HEK293 (cell line): ENCODE measurements around the gene COX6A1.

Experiments used
- HOXA7 ChIP-seq: sonication (generic); formaldehyde crosslinking; IDR thresholded peaks from 2 replicates; pipeline ENCODE4 v1.8.1; 2022; ENCODE audit warnings: missing genetic modification reagents, borderline replicate concordance
- MZF1 ChIP-seq: fragments of 450-650 bp; formaldehyde crosslinking; IDR thresholded peaks from 2 replicates; pipeline ENCODE4 v1.5.1; 2017; ENCODE audit warnings: missing biosample characterization, missing genetic modification characterization, borderline replicate concordance
- SALL2 ChIP-seq: fragments of 450-650 bp; formaldehyde crosslinking; IDR thresholded peaks from 2 replicates; pipeline ENCODE4 v1.5.0; 2017; ENCODE audit warnings: missing biosample characterization, mild to moderate bottlenecking, missing genetic modification characterization, borderline replicate concordance
- SCRT1 ChIP-seq: fragments of 450-650 bp; formaldehyde crosslinking; IDR thresholded peaks from 2 replicates; pipeline ENCODE4 v1.5.1; 2016; ENCODE audit warnings: missing biosample characterization, missing genetic modification characterization, borderline replicate concordance
- SP3 ChIP-seq: fragments of 450-650 bp; formaldehyde crosslinking; IDR thresholded peaks from 2 replicates; pipeline ENCODE4 v1.5.1; 2016; ENCODE audit warnings: missing biosample characterization, missing genetic modification characterization
- YY1 ChIP-seq: fragments of 450-650 bp; formaldehyde crosslinking; IDR thresholded peaks from 2 replicates; pipeline ENCODE4 v1.5.1; 2018; ENCODE audit warnings: missing biosample characterization, missing genetic modification characterization
- ZFP69B ChIP-seq: fragments of 450-650 bp; formaldehyde crosslinking; IDR thresholded peaks from 2 replicates; pipeline ENCODE4 v1.5.1; 2016; ENCODE audit warnings: missing biosample characterization, missing genetic modification characterization
- ZIC2 ChIP-seq: fragments of 450-650 bp; formaldehyde crosslinking; IDR thresholded peaks from 2 replicates; pipeline ENCODE4 v1.5.1; 2016; ENCODE audit warnings: missing biosample characterization, missing genetic modification characterization
- ZNF112 ChIP-seq: fragments of 450-650 bp; formaldehyde crosslinking; IDR thresholded peaks from 2 replicates; pipeline ENCODE4 v1.5.0; 2017; ENCODE audit warnings: missing biosample characterization, missing genetic modification characterization
- ZNF174 ChIP-seq: fragments of 450-650 bp; formaldehyde crosslinking; IDR thresholded peaks from 2 replicates; pipeline ENCODE4 v1.5.0; 2017; ENCODE audit warnings: missing biosample characterization, mild to moderate bottlenecking, missing genetic modification characterization
- ZNF335 ChIP-seq: fragments of 450-650 bp; formaldehyde crosslinking; conservative IDR thresholded peaks from 2 replicates; pipeline ENCODE4 v1.5.1; 2016; ENCODE audit warnings: missing biosample characterization, missing genetic modification characterization
- ZNF341 ChIP-seq: fragments of 450-650 bp; formaldehyde crosslinking; IDR thresholded peaks from 2 replicates; pipeline ENCODE4; 2016; ENCODE audit warnings: low read depth, missing biosample characterization, missing genetic modification characterization
- ZNF366 ChIP-seq: fragments of 450-650 bp; formaldehyde crosslinking; conservative IDR thresholded peaks from 2 replicates; pipeline ENCODE4 v1.5.1; 2016; ENCODE audit warnings: missing biosample characterization, missing genetic modification characterization
- ZNF433 ChIP-seq: fragments of 450-650 bp; formaldehyde crosslinking; IDR thresholded peaks from 2 replicates; pipeline ENCODE4 v1.5.1; 2016; ENCODE audit warnings: missing biosample characterization, missing genetic modification characterization, low read depth
- ZNF473 ChIP-seq: fragments of 450-650 bp; formaldehyde crosslinking; IDR thresholded peaks from 2 replicates; pipeline ENCODE4 v1.5.1; 2017; ENCODE audit warnings: missing biosample characterization, missing genetic modification characterization
- ZNF514 ChIP-seq: fragments of 450-650 bp; formaldehyde crosslinking; IDR thresholded peaks from 2 replicates; pipeline ENCODE4 v1.5.1; 2016; ENCODE audit warnings: missing biosample characterization, missing genetic modification characterization
- ZNF585B ChIP-seq: fragments of 450-650 bp; formaldehyde crosslinking; IDR thresholded peaks from 2 replicates; pipeline ENCODE4 v1.5.1; 2016; ENCODE audit warnings: missing biosample characterization, missing genetic modification characterization
- ZNF623 ChIP-seq: fragments of 450-650 bp; formaldehyde crosslinking; IDR thresholded peaks from 2 replicates; pipeline ENCODE4 v1.5.1; 2016; ENCODE audit warnings: missing biosample characterization, missing genetic modification characterization
- ZNF626 ChIP-seq: fragments of 450-650 bp; sonication (Bioruptor Pico); formaldehyde crosslinking; IDR thresholded peaks from 2 replicates; pipeline ENCODE4 v1.5.1; 2018; ENCODE audit warnings: missing biosample characterization, missing genetic modification characterization, inconsistent platforms
- ZNF670 ChIP-seq: fragments of 450-650 bp; formaldehyde crosslinking; IDR thresholded peaks from 2 replicates; pipeline ENCODE4 v1.5.1; 2016; ENCODE audit warnings: missing biosample characterization, missing genetic modification characterization, low read depth
- ZNF785 ChIP-seq: fragments of 450-650 bp; formaldehyde crosslinking; IDR thresholded peaks from 2 replicates; pipeline ENCODE4 v1.5.1; 2016; ENCODE audit warnings: missing biosample characterization, missing genetic modification characterization
- ZNF792 ChIP-seq: fragments of 450-650 bp; formaldehyde crosslinking; IDR thresholded peaks from 2 replicates; pipeline ENCODE4 v1.5.1; 2016; ENCODE audit warnings: missing biosample characterization, missing genetic modification characterization
- ZNF830 ChIP-seq: fragments of 450-650 bp; IDR thresholded peaks from 2 replicates; pipeline ENCODE4 v1.5.0; 2018; ENCODE audit warnings: missing biosample characterization, missing genetic modification characterization, low read depth, mild to moderate bottlenecking, moderate library complexity
- ZNF837 ChIP-seq: fragments of 450-650 bp; formaldehyde crosslinking; IDR thresholded peaks from 2 replicates; pipeline ENCODE4 v1.5.1; 2016; ENCODE audit warnings: missing biosample characterization, missing genetic modification characterization
- TF ChIP-seq, protein P1 (sequence below): fragments of 450-650 bp; formaldehyde crosslinking; IDR thresholded peaks from 2 replicates; pipeline ENCODE4 v1.5.1; 2016; ENCODE audit warnings: missing biosample characterization, missing genetic modification characterization
- TF ChIP-seq, protein P2 (sequence below): sonication (generic); formaldehyde crosslinking; IDR thresholded peaks from 2 replicates; pipeline ENCODE4 v1.8.1; 2022; ENCODE audit warnings: mild to moderate bottlenecking, moderate library complexity, missing genetic modification reagents
- TF ChIP-seq, protein P3 (sequence below): fragments of 450-650 bp; formaldehyde crosslinking; IDR thresholded peaks from 2 replicates; pipeline ENCODE4 v1.5.1; 2017; ENCODE audit warnings: missing biosample characterization, missing genetic modification characterization
- TF ChIP-seq, protein P4 (sequence below): fragments of 450-650 bp; formaldehyde crosslinking; IDR thresholded peaks from 2 replicates; pipeline ENCODE4 v1.5.1; 2016; ENCODE audit warnings: missing biosample characterization, missing genetic modification characterization
- TF ChIP-seq, protein P5 (sequence below): fragments of 450-650 bp; formaldehyde crosslinking; IDR thresholded peaks from 2 replicates; pipeline ENCODE4 v1.5.1; 2016; ENCODE audit warnings: missing biosample characterization, missing genetic modification characterization
- TF ChIP-seq, protein P6 (sequence below): fragments of 450-650 bp; formaldehyde crosslinking; optimal IDR thresholded peaks from 2 replicates; pipeline ENCODE3; 2016; ENCODE audit warnings: missing biosample characterization, mild to moderate bottlenecking, missing genetic modification characterization

Gene COX6A1

DNA sequence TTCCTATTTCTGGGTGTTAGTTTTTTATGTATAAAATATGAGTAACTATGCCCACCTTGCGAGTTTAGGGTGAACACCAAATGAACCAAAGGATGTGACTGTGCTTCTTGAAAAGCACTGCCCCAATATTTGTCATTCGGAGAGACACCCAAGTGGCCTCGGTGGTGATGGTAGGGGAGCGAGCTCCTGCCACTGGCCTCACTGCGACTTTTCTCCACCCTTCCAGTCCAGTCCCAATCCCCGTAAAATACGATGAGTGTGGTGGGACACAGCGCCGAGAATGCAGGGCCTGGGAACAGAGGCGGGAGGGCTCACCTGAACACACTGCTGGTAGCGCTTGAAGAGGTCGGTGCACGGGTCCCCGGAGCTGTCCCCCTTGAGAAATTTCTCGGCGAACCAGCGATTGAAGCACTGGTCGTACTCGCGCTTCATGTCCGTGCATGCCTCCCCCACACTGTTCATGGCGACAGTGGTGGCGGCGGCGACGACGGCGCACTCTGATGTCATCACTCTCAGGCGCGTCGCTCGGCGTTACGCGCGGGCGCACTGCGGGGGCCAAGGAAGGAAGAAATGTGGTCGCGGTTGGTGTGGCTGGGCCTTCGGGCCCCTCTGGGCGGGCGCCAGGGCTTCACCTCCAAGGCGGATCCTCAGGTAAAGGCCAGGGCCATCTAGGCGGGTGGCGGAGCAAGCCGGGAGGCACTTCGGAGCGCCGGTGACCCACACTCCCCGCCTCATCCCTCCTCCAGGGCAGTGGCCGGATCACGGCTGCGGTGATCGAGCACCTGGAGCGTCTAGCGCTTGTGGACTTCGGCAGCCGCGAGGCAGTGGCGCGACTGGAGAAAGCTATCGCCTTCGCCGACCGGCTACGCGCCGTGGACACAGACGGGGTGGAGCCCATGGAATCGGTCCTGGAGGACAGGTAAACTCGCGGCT lies 8.3 kb downstream of the COX6A1 start, which contains the start of the genes GATC and TRIAP1 (continued):
- no peak for TF ChIP-seq SCRT1
- no peak for TF ChIP-seq SALL2 (tag by site-specific recombination)
- peak; percentile 77 for TF ChIP-seq SP3 (tag by site-specific recombination)
- TF ChIP-seq ZNF626 (tag by site-specific recombination), result no peak
- no peak for TF ChIP-seq ZNF837 (tag by site-specific recombination)
- TF ChIP-seq ZIC2 (tag by site-specific recombination), result peak; percentile 93
- no peak for TF ChIP-seq ZNF341
- TF ChIP-seq HOXA7 (CRISPR knock-in tag), result no peak
- no peak for TF ChIP-seq ZNF473 (tag by site-specific recombination)
- no peak for TF ChIP-seq ZNF585B (tag by site-specific recombination)
- TF ChIP-seq, protein P1, sequence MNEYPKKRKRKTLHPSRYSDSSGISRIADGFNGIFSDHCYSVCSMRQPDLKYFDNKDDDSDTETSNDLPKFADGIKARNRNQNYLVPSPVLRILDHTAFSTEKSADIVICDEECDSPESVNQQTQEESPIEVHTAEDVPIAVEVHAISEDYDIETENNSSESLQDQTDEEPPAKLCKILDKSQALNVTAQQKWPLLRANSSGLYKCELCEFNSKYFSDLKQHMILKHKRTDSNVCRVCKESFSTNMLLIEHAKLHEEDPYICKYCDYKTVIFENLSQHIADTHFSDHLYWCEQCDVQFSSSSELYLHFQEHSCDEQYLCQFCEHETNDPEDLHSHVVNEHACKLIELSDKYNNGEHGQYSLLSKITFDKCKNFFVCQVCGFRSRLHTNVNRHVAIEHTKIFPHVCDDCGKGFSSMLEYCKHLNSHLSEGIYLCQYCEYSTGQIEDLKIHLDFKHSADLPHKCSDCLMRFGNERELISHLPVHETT (tag by site-specific recombination), result peak; percentile 97
- TF ChIP-seq, protein P2, sequence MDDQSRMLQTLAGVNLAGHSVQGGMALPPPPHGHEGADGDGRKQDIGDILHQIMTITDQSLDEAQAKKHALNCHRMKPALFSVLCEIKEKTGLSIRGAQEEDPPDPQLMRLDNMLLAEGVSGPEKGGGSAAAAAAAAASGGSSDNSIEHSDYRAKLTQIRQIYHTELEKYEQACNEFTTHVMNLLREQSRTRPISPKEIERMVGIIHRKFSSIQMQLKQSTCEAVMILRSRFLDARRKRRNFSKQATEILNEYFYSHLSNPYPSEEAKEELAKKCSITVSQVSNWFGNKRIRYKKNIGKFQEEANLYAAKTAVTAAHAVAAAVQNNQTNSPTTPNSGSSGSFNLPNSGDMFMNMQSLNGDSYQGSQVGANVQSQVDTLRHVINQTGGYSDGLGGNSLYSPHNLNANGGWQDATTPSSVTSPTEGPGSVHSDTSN (CRISPR knock-in tag), result peak; percentile 96
- no peak for TF ChIP-seq ZNF433 (tag by site-specific recombination)
- TF ChIP-seq ZNF366 (tag by site-specific recombination), result peak; percentile 73
- TF ChIP-seq ZNF830 (tag by site-specific recombination), result no peak
- peak; percentile 41; the same call in 1 of the 2 replicates for TF ChIP-seq ZNF792 (tag by site-specific recombination)
- TF ChIP-seq ZNF623, result no peak
- no peak for TF ChIP-seq ZNF670 (tag by site-specific recombination)
- no peak for TF ChIP-seq ZNF112 (tag by site-specific recombination)
- peak; percentile 84 for TF ChIP-seq ZNF335 (tag by site-specific recombination)
- TF ChIP-seq ZNF785 (tag by site-specific recombination), result no peak
- TF ChIP-seq, protein P3, sequence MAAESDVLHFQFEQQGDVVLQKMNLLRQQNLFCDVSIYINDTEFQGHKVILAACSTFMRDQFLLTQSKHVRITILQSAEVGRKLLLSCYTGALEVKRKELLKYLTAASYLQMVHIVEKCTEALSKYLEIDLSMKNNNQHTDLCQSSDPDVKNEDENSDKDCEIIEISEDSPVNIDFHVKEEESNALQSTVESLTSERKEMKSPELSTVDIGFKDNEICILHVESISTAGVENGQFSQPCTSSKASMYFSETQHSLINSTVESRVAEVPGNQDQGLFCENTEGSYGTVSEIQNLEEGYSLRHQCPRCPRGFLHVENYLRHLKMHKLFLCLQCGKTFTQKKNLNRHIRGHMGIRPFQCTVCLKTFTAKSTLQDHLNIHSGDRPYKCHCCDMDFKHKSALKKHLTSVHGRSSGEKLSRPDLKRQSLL, result peak; percentile 83; the same call in 1 of the 2 replicates
- TF ChIP-seq, protein P4, sequence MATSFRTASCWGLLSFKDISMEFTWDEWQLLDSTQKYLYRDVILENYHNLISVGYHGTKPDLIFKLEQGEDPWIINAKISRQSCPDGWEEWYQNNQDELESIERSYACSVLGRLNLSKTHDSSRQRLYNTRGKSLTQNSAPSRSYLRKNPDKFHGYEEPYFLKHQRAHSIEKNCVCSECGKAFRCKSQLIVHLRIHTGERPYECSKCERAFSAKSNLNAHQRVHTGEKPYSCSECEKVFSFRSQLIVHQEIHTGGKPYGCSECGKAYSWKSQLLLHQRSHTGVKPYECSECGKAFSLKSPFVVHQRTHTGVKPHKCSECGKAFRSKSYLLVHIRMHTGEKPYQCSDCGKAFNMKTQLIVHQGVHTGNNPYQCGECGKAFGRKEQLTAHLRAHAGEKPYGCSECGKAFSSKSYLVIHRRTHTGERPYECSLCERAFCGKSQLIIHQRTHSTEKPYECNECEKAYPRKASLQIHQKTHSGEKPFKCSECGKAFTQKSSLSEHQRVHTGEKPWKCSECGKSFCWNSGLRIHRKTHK (tag by site-specific recombination), result no peak
- TF ChIP-seq MZF1 (tag by site-specific recombination), result peak; percentile 58; the same call in 1 of the 2 replicates
- peak; percentile 66; the same call in 1 of the 2 replicates for TF ChIP-seq ZFP69B (tag by site-specific recombination)
- TF ChIP-seq ZNF514, result no peak
- peak; percentile 98 for TF ChIP-seq YY1 (tag by site-specific recombination)
- TF ChIP-seq, protein P5, sequence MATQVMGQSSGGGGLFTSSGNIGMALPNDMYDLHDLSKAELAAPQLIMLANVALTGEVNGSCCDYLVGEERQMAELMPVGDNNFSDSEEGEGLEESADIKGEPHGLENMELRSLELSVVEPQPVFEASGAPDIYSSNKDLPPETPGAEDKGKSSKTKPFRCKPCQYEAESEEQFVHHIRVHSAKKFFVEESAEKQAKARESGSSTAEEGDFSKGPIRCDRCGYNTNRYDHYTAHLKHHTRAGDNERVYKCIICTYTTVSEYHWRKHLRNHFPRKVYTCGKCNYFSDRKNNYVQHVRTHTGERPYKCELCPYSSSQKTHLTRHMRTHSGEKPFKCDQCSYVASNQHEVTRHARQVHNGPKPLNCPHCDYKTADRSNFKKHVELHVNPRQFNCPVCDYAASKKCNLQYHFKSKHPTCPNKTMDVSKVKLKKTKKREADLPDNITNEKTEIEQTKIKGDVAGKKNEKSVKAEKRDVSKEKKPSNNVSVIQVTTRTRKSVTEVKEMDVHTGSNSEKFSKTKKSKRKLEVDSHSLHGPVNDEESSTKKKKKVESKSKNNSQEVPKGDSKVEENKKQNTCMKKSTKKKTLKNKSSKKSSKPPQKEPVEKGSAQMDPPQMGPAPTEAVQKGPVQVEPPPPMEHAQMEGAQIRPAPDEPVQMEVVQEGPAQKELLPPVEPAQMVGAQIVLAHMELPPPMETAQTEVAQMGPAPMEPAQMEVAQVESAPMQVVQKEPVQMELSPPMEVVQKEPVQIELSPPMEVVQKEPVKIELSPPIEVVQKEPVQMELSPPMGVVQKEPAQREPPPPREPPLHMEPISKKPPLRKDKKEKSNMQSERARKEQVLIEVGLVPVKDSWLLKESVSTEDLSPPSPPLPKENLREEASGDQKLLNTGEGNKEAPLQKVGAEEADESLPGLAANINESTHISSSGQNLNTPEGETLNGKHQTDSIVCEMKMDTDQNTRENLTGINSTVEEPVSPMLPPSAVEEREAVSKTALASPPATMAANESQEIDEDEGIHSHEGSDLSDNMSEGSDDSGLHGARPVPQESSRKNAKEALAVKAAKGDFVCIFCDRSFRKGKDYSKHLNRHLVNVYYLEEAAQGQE (tag by site-specific recombination), result peak; percentile 60
- no peak for TF ChIP-seq ZNF174 (tag by site-specific recombination)
- TF ChIP-seq, protein P6, sequence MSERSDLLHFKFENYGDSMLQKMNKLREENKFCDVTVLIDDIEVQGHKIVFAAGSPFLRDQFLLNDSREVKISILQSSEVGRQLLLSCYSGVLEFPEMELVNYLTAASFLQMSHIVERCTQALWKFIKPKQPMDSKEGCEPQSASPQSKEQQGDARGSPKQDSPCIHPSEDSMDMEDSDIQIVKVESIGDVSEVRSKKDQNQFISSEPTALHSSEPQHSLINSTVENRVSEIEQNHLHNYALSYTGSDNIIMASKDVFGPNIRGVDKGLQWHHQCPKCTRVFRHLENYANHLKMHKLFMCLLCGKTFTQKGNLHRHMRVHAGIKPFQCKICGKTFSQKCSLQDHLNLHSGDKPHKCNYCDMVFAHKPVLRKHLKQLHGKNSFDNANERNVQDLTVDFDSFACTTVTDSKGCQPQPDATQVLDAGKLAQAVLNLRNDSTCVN (tag by site-specific recombination), result peak; percentile 99
